NCI-H446 treated with DMSO at 0.1 percent for 48 hours (cell line): ENCODE data around the gene MATN3.

ENCODE experiments used
- DNase-seq: peaks from one replicate; lab custom pipeline; 2025; lab: John Stamatoyannopoulos, UW

MATN3 gene

DNA sequence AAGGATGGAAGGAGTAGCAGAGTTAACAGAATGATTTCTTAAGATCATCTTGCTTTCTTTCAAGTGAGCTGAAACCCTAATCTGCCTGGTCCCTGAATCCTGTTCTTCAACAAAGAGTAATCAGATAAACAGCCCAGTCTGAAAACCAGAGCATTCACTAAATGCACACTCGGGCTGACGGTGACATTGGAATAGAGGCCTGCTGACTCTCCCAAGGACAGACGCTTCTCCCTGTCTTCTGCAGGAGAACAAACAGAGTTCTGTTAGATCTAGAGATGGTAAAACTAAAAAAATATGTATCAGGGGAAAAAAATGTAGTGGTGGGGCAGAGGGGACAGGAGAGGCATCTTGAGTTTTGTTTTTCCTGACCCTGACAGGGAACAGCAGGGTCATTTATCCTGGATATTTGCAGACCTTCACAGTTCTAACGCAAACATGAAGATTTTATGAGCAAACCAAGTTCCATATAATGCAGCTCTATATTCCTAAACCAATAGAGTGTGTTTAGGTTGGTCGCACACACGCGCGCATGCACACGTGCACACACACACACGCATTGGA, 7.3 kb downstream of the MATN3 start:
- no peak for DNase-seq

DNA sequence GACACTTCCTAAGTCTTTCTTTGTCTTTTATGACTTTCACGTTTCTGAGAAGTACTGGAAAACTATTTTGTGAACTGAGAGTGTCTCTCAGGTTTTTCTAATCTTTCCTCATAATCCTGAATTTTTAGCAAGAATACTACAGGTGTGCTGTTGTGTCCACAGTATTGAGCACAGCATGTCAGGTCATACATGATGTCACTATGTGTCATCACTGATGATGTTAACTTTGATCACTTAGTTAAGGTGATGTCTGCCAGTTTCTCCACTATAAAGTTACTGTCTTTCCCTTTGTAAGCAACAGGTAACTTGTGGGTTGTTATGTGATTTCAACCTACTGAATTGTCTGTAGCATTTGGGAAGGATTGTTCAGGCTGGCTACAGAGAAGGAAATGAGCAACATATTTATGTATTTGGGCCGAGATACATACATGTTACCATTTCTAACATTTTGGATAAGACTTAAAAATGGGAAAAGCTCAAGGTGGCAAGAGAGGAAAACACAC, 11.1 kb downstream of the MATN3 start:
- no peak for DNase-seq

GRCh38 chr2:19993731-19994130, 18.7 kb downstream of the MATN3 start:
- no peak for DNase-seq

DNA sequence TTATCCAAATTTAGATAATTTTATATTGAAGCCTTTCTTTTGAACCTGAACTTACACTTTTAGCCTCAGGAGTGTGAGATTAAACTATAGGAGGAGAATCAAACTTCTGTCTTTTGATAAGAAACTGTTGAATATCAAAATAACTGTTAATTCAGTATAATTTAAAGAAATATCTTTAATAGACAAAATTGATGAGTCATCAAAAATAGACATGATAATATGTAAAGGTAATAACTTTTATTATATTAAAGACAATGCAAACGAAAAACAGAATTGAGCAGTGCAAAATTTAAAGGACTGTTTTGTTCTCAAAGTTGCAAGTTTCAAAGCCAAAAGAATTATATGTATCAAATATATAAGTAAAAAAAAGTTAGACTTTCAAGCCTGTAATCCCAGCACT, 20.6 kb downstream of the MATN3 start:
- DNase-seq = no peak

GRCh38 chr2:19990416-19990728, 22.1 kb downstream of the MATN3 start:
- DNase-seq = no peak

- DNase-seq = peak; percentile 77
These were observed 22.6 kb downstream of the MATN3 start, which contains the start of gene WDR35 for GRCh38 chr2:19989667-19990415. Gene WDR35, minus strand, starts transcription at chr2:19990105. Its CDS starts 90 bp downstream, at chr2:19990015.

- no peak for DNase-seq
These were observed 23.2 kb downstream of the MATN3 start for GRCh38 chr2:19989342-19989666.

DNA sequence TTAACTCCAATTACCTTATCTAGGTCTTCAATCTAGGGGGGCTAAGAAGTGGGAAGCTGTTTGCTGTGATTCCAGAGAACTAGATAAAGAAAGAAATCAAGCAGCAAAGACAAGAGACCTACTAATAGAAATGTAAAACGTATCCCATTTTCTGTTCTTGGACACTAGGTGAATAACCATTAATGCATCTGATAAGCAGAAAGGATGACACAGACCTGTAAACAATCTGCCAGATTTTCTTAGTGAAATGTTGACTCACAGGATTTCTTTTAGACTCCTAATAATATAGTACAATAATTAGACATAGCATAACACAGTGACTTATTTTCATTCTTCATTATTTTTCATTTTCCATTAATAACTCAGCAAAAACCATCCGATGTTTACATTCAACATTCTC, 23.9 kb downstream of the MATN3 start:
- no peak for DNase-seq

GRCh38 chr2:19987936-19988335, 24.5 kb downstream of the MATN3 start:
- DNase-seq = no peak

DNA sequence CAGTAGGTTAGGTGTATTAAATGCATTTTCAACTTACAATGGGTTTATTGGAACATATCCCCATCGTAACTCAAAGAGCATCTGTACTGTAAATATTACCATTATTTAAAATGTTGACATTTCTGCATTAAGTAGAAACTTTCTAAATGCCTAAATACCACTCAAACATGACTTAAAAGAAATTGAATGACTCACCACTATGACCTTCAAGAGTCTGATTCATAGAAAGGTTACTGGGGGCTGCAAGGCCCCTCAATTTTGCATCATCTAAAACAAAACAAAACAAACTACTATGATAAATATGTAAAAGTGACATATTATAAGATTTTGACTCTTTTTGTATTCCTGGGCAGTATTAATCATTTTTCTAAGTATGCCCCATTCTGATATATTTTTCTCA, 30.2 kb downstream of the MATN3 start:
- no peak for DNase-seq

DNA sequence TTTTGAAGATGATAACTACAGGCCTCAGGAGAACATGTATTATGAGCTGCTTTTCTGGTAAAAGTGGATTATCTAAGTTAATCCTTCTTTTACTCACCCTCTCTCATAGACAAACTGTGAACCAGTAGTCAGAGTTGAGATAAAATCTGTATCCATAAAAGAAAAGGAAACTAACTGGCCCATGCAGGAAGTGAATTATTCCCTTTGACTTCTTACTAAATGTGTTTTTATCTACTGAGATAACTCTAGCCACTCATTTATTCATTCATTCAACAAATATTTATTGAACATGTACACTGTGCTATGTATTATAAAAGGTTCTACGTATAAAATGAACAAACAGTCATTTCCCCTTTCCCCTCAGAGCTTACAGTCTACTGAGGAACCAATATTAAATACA, 32.5 kb downstream of the MATN3 start:
- DNase-seq = no peak

DNA sequence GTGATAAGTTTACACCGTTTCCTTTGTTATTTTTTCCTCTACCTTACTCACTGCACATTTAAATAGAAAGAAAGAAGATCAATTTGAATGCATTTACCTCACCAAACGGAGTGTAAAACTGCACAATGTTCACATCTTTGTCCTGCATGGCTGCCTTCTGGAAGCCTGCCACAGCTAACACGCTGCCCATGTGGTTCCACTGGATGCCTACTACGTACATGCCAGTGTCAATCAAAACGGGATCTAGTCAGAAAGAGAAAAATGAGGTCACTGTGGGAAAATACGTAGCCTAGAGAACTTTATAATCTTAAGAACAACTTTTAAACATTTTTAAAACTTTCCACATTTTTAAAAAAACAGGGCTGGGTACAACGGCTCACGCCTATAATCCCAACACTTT, 39.0 kb downstream of the MATN3 start:
- DNase-seq = peak; percentile 28

DNA sequence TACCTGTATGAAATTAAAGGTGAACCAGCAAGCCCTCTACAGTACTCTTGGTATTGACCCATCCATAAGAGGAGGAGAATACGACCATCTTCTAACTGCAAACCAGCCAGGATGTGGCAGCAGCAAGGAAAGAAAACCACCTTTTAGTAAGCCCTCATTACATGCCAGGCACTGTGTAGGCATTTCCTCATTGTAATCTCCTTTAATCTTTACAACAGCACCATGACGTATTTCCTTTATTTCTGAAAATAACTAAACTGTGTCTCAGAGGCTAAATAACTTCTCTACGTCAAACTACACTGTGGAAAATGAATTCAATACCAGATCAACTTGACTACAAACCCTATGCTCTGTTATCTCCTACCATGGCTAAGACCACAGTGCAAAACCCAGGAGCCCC, 40.8 kb downstream of the MATN3 start:
- no peak for DNase-seq

DNA sequence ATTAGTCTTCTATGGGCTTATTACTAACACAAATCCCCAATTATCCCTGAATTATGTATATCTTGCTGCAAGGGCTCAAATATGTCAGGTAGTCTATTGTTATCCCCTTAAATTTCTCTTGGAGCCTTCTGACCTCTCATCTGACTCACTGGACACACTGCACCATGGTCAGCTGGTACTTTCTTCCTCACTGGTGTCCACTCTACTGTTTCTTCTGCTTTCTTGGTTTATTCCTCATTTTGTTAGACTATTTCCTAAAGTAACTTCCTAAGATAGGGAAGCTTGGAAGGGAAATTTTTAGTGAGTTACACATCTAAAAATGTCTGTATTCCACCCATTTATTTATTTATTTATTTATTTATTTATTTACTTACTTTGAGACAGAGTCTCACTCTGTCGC, 49.1 kb downstream of the MATN3 start:
- DNase-seq = no peak

DNA sequence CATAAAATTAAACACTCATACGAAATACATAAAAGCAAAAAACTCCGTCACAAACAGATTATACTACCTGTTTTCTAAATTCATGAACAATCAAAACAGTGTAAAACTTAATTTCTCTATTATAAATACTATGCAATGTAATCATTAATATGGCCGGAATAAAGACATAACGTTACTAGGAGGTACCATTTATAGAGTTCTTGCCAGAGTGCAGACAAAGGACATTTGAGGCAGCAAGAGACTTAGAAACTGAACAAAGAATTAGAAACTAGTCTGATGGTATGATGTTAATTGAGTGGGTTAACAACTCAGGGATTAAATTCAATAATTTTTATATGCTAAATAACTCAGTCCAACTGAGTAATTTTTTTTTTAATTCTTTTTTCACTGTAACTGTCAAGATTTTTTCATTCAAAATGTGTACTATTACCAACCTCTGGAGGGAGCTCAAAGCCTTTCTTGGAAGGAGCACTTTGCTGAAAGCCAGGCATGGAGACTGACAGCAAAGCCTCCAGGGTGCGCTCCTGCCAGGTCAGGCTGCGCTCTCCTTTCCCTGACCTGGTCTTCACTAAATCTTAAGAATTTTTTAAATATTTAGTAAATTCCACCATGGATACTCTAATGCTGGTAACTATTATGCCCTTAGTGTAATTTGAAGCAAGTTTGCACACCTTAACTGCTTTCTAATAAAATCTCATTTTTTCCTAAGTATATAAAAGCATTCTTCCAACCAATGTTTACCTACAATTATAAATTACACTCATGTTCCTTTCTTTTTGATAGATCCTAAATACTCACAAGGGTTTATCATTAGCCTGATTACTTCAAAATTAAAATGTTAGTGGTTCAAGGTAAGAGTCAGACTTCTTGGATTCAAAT, 56.7 kb downstream of the MATN3 start:
- DNase-seq = peak; percentile 27

DNA sequence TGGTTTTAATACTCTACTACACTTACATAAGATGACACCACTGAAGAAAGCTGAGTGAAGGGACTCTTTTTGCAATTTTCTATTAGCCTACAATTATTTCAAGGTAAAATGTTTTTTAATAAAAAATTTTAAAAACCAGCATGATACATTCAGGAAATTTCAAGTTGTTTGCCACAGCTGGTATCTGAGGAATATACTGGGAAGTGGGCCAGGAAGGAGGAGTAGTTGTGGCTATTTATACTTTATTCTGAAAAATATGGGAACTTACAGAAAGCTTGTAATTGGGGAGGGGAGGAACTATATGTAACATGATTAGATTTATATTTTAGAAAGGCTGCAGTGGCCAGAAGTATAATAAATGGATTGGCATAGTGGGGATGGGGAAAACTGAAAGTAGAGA, 63.4 kb downstream of the MATN3 start:
- no peak for DNase-seq

DNA sequence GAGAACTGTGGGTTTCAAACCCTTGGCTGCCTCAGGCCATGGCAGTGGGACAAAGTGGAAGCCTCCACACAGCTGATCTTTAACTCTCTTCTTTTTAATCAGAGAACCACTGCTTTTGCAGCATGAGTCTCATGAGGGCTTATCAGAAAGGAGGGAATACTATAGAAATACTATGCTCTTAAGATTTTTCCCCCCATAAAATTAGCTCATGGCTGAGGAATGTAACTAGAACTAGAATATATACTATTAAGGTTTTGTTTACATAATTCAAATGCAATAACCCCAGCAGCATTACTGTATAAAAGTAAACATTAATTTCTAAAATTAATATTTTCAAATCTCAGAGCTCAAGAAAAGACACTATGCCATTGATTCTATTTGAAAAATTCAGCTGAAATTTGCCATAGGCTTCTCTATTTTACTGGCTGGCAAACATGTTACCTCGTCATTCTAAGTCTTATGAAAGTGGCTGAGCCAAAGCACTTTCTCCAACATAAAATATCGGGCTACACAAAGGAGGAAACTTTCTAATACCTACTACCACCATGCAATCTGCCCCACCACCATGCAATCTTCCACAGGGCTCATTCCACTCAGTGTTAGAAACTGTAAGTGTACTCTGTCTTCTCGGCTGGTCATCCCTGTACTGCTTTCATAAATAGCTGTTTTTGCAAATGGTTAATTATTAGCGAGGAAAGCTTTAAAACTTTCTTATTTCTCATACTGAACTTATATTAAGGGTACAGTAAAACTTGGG, 65.1 kb downstream of the MATN3 start:
- no peak for DNase-seq

- no peak for DNase-seq
These were observed 68.1 kb downstream of the MATN3 start for GRCh38 chr2:19944205-19944845.

GRCh38 chr2:19943189-19943588, 69.3 kb downstream of the MATN3 start:
- no peak for DNase-seq

DNA sequence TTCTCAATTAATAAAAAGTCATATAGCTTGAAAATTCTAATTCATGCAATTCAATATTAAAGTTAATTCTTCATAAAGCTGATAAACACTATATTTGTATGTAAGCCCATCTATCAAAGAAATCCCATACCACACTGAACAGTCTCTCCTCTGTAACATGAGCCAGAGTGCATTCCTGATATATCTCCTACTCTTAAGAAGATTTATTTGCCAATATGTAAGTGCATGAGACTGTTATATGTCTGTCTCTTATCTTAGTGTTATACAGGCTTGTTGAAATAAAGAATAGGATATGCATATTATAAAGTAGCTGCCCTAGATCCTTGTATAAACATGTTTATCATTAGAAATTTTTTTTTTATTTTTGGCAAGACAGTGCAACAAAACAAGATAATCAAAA, 70.3 kb downstream of the MATN3 start:
- no peak for DNase-seq
